K562 (cell line): ENCODE data around the gene ZFYVE16. TPM values are rescaled to one million over a fixed set of nuclear protein-coding genes. Genes with fewer than 3 reads are reported as not detected.

Source experiments
- ATAC-seq: fragments of 200-7000 bp; cut with Tn5 transposase; 3 replicates; pipeline ENCODE4 v1.9.1; 2020; ENCODE audit warnings: moderate library complexity
- BruUV-seq: library from RNA; stranded (reverse); fragments of 400-500 nt; replicated peaks from 2 replicates; lab custom pipeline; 2021; lab: Mats Ljungman, UMichigan
- CTCF ChIA-PET: fragments of 300-600 bp; formaldehyde crosslinking; extraction: SDS; loops from one replicate; lab custom pipeline; 2021; ENCODE audit warnings: low intra/inter-chr PET ratio; lab: Yijun Ruan, JAX
- POLR2A ChIA-PET: fragments of 300-600, 350-650 bp; sonication (Branson Sonifier 250); formaldehyde crosslinking; extraction: SDS; loops from one replicate; lab custom pipeline; 2021; ENCODE audit warnings: antibody characterized with exemption, inconsistent platforms; lab: Yijun Ruan, JAX
- DNase-seq, 4 experiments: peaks; one replicate each; pipeline versions ENCODE4 v3.0.0 to v3.0.0-alpha.2; 2011 to 2018; ENCODE audit warnings: low spot score in 3 of 4, mixed read lengths in 3 of 4; ENCODE audit errors: extremely low read depth in 1 of 4
- FAIRE-seq: peaks from 2 replicates; lab custom pipeline; 2011; peaks lifted over from hg19 to GRCh38; lab: Jason Lieb, UNC
- H2AFZ ChIP-seq: 2 replicates; pipeline ENCODE4 v1.6.0; 2011; ENCODE audit warnings: low read depth, low read length, control low read depth, inconsistent platforms
- H3K27ac ChIP-seq: fragments of 200-600 bp; 3 replicates; pipeline ENCODE4 v1.8.0; 2011; ENCODE audit warnings: low read depth, mild to moderate bottlenecking, control low read depth, inconsistent platforms, low read length, moderate library complexity, mixed read lengths; ENCODE audit errors: extremely low read depth
- H3K27me3 ChIP-seq, 2 experiments: fragments of 300-600 bp in 1 of 2; 2 replicates in 1 of 2; 3 replicates in 1 of 2; pipeline versions ENCODE4 v1.6.0 to v1.8.0; 2011; ENCODE audit warnings: inconsistent platforms in 2 of 2, low read length in 2 of 2, mild to moderate bottlenecking in 1 of 2, mixed read lengths in 1 of 2, moderate library complexity in 1 of 2; ENCODE audit not compliant: control insufficient read depth in 2 of 2, insufficient read depth in 2 of 2
- H3K36me3 ChIP-seq: fragments of 300-600 bp; 3 replicates; pipeline ENCODE4 v1.8.0; 2011; ENCODE audit warnings: mild to moderate bottlenecking, low read length, inconsistent platforms; ENCODE audit not compliant: control insufficient read depth, insufficient read depth
- H3K4me1 ChIP-seq, 2 experiments: fragments of 200-600 bp in 1 of 2; replicated peaks in 1 of 2; 2 replicates in 1 of 2; 3 replicates in 1 of 2; pipeline versions ENCODE4 v1.5.1 to v1.8.0; 2011; ENCODE audit warnings: inconsistent platforms in 2 of 2, low read length in 2 of 2, mild to moderate bottlenecking in 1 of 2, mixed read lengths in 1 of 2, moderate library complexity in 1 of 2; ENCODE audit not compliant: control insufficient read depth in 2 of 2, insufficient read depth in 2 of 2
- H3K4me2 ChIP-seq: 2 replicates; pipeline ENCODE4 v1.6.1; 2011; ENCODE audit warnings: low read length, control low read depth, inconsistent platforms, mixed read lengths; ENCODE audit not compliant: insufficient read depth
- H3K4me3 ChIP-seq: fragments of 200-600 bp; sonication (generic), shearing (Covaris generic); 2 replicates; pipeline ENCODE4 v1.5.1; 2016; ENCODE audit warnings: control low read depth, inconsistent platforms
- H3K79me2 ChIP-seq: fragments of 200-600 bp; 3 replicates; pipeline ENCODE4 v1.8.0; 2011; ENCODE audit warnings: low read length, inconsistent platforms; ENCODE audit not compliant: control insufficient read depth, insufficient read depth
- H3K9ac ChIP-seq, 2 experiments: 2 replicates each; pipeline versions ENCODE4 v1.6.0 to v1.6.1; 2011; ENCODE audit warnings: low read depth in 2 of 2, low read length in 2 of 2, control low read depth in 1 of 2, inconsistent platforms in 1 of 2, mild to moderate bottlenecking in 1 of 2, mixed read lengths in 1 of 2; ENCODE audit not compliant: insufficient read depth in 1 of 2
- H3K9me1 ChIP-seq: one replicate; pipeline ENCODE4 v1.6.0; 2011; ENCODE audit warnings: inconsistent platforms, mild to moderate bottlenecking, low read length, moderate library complexity; ENCODE audit not compliant: control insufficient read depth, insufficient read depth
- H3K9me3 ChIP-seq: replicated peaks from 2 replicates; pipeline ENCODE4 v1.5.1; 2011; ENCODE audit warnings: low read depth, low read length, inconsistent platforms; ENCODE audit not compliant: control insufficient read depth, insufficient read depth
- H4K20me1 ChIP-seq: replicated peaks from 2 replicates; pipeline ENCODE4 v1.6.1; 2011; ENCODE audit warnings: low read length, inconsistent platforms, mixed read lengths; ENCODE audit not compliant: control insufficient read depth, insufficient read depth
- ARID4B ChIP-seq: sonication (generic); formaldehyde crosslinking; IDR thresholded peaks from 2 replicates; pipeline ENCODE4 v1.8.0; 2022; ENCODE audit warnings: mild to moderate bottlenecking, missing genetic modification reagents
- CREB3 ChIP-seq: fragments of 450-650 bp; conservative IDR thresholded peaks from 2 replicates; pipeline ENCODE4 v1.6.1; 2016; ENCODE audit warnings: missing genetic modification characterization, low read depth, mild to moderate bottlenecking, missing compliant biosample characterization, moderate library complexity
- DLX4 ChIP-seq: fragments of 250-450 bp; sonication (Bioruptor Pico); IDR thresholded peaks from 2 replicates; pipeline ENCODE4 v1.6.1; 2021; ENCODE audit warnings: mild to moderate bottlenecking
- GTF2E2 ChIP-seq: fragments of 200-800 bp; sonication (Bioruptor generic); IDR thresholded peaks from 2 replicates; pipeline ENCODE4 v1.6.1; 2016; ENCODE audit warnings: missing genetic modification characterization, missing compliant biosample characterization
- HNRNPK ChIP-seq: fragments of 200-400 bp; formaldehyde crosslinking; IDR thresholded peaks from one replicate; pipeline ENCODE4 v1.6.1; 2018; ENCODE audit warnings: mild to moderate bottlenecking, low read depth, low read length; ENCODE audit not compliant: poor library complexity, severe bottlenecking
- MNT ChIP-seq, 2 experiments: fragments of 450-650 bp; conservative IDR thresholded peaks; 2 replicates each; pipeline ENCODE4 v1.6.1; 2017; ENCODE audit warnings: mild to moderate bottlenecking in 2 of 2, moderate library complexity in 2 of 2
- NFE2L1 ChIP-seq: fragments of 450-650 bp; IDR thresholded peaks from 2 replicates; pipeline ENCODE4 v1.6.1; 2016; ENCODE audit warnings: missing genetic modification characterization, low read depth, mild to moderate bottlenecking, missing compliant biosample characterization, moderate library complexity, borderline replicate concordance
- POLR3G ChIP-seq: IDR thresholded peaks from 2 replicates; pipeline ENCODE4 v1.6.1; 2011; ENCODE audit not compliant: insufficient read length, insufficient replicate concordance; ENCODE audit errors: extremely low read depth
- SRSF7 ChIP-seq: fragments of 200-400 bp; formaldehyde crosslinking; optimal IDR thresholded peaks from 2 replicates; pipeline ENCODE3; 2017; ENCODE audit warnings: mild to moderate bottlenecking, low read depth, low read length
- THRA ChIP-seq: fragments of 450-650 bp; IDR thresholded peaks from 2 replicates; pipeline ENCODE4 v1.6.1; 2017; ENCODE audit warnings: mild to moderate bottlenecking, moderate library complexity
- ZNF764 ChIP-seq: fragments of 250-450 bp; sonication (Bioruptor Pico); IDR thresholded peaks from 2 replicates; pipeline ENCODE4 v1.4.0; 2020; ENCODE audit warnings: low read depth, mild to moderate bottlenecking, moderate library complexity
- ZZZ3 ChIP-seq: fragments of 450-650 bp; IDR thresholded peaks from 2 replicates; pipeline ENCODE4 v1.6.1; 2016; ENCODE audit warnings: antibody characterized with exemption, mild to moderate bottlenecking, moderate library complexity
- WGBS: fragments of 100-300 bp; shearing (Covaris generic); methylation state at CpG from one replicate; pipeline ENCODE4 v1.1.6; 2016; ENCODE audit warnings: low coverage, mixed read lengths; ENCODE audit not compliant: insufficient coverage; ENCODE audit errors: missing lambda C conversion rate; 5-methylcytosine and 5-hydroxymethylcytosine counted together
- in situ Hi-C: fragments of 300-500 bp; cut with MboI; formaldehyde crosslinking; loops from 4 replicates; pipeline ENCODE4 v1.15.0; 2018; ENCODE audit warnings: inconsistent platforms, mixed read lengths
- intact Hi-C: fragments of 100-400 bp; cut with micrococcal nuclease; formaldehyde crosslinking; loops from 2 replicates; pipeline ENCODE4 v1.14.2; 2022
- polyA plus RNA-seq, 8 experiments: library from polyadenylated mRNA; depleted of rRNA in 4 of 8; stranded (reverse) in 5 of 8; unstranded in 3 of 8; fragments of >200 nt; fragmentation: Nextera tagmentation in 2 of 8; fragmentation: Illumina TruSeq in 1 of 8; extraction: Ambion mirVana in 2 of 8; extraction: Trizol in 1 of 8; gene quantifications; 2 replicates each; pipeline versions ENCODE4 v1.2.1 to v1.2.3, GENCODE V29; 2011 to 2014; ENCODE audit warnings: inconsistent platforms in 1 of 8, missing spikeins in 1 of 8
- total RNA-seq, 7 experiments: library from RNA; depleted of rRNA in 6 of 7; stranded (reverse); fragments of >200 nt in 6 of 7; fragmentation: Illumina TruSeq in 2 of 7; extraction: Trizol in 2 of 7; gene quantifications; 2 replicates each; pipeline versions ENCODE4 v1.2.1 to v1.2.3, GENCODE V29; 2011 to 2021; ENCODE audit warnings: low replicate concordance in 1 of 7

ZFYVE16 gene
- total and polyA plus RNA-seq, 9 of the 15 experiments (the other 6 are each of a cell fraction or from before 2014, with no cell fraction given): 6.0 to 18.9 (median 12.5) TPM

GRCh38 chr5:80487444-80487828, 79.6 kb downstream of the ZFYVE16 start:
- no TSS peak for BruUV-seq
- ChIA-PET CTCF (no interaction called here), POLR2A (interaction anchor here (0.7 kb wide), 1 partner anchor 639 kb away, joined by 3 read pairs; no protein-coding TSS in a partner anchor)
- no peaks in the 10 kb centered on the region for H3K36me3 ChIP-seq
- no peak overlapping the region; a peak in 1 of 4 replicates for H3K9ac ChIP-seq
- no peaks in the 10 kb centered on the region for H4K20me1 ChIP-seq
- no peaks in the 10 kb centered on the region for H3K9me1 ChIP-seq
- in situ Hi-C loops (no loop called here), intact Hi-C loops (loop anchor here (5.0 to 10.0 kb wide), 3 partner anchors 163 to 707 kb away; partner anchors contain the start of gene SPZ1)
- H3K4me1 ChIP-seq: peaks cover 0 to 9% of the 10 kb centered on the region in 2 experiments; a peak in 2 of 5 replicates
- WGBS: 50% methylated on average over 12 of the region's 18 CpGs
- no peaks in the 10 kb centered on the region for H3K79me2 ChIP-seq
- no peaks in the 10 kb centered on the region for H3K9me3 ChIP-seq
- peaks cover 6 to 21% of the 10 kb centered on the region in 2 experiments; a peak in 3 of 5 replicates for H3K27me3 ChIP-seq
- no peak for ATAC-seq
- H3K4me2 ChIP-seq: peak overlapping the region; percentile 62; the same call in 1 of the 2 replicates
- H3K27ac ChIP-seq: no peak overlapping the region
- H2AFZ ChIP-seq: peak overlapping the region; percentile 12; the same call in 1 of the 2 replicates
- no peak for DNase-seq
- FAIRE-seq: no peak
- H3K4me3 ChIP-seq: peak overlapping the region; percentile 35; the same call in 1 of the 2 replicates
- TF ChIP-seq GTF2E2 (tag): no peak
- no peak for TF ChIP-seq NFE2L1
- TF ChIP-seq SRSF7: no peak
- TF ChIP-seq ZNF764: no peak
- TF ChIP-seq POLR3G: no peak
- no peak for TF ChIP-seq MNT (conservative IDR thresholded peaks at IDR 0.05)
- no peak for TF ChIP-seq THRA
- TF ChIP-seq CREB3: no peak
- no peak for TF ChIP-seq ARID4B
- no peak for TF ChIP-seq DLX4 (CRISPR knock-in tag)
- TF ChIP-seq ZZZ3: no peak
- TF ChIP-seq HNRNPK: no peak
